Upper lobe of left lung (tissue), 6 donors: ENCODE data around the gene GRIA3. TPM values are rescaled to one million over a fixed set of nuclear protein-coding genes. Genes with fewer than 3 reads are reported as not detected.

Experiments
- ATAC-seq, 2 donors: fragments of 200-7000 bp; cut with Tn5 transposase; one replicate each; pipeline ENCODE4 v1.9.1; 2022; ENCODE audit warnings: mild to moderate bottlenecking in 2 of 2, moderate library complexity in 2 of 2; ENCODE audit not compliant: low FRiP score in 2 of 2
- DNase-seq, 2 donors: peaks; one replicate each; pipeline ENCODE4 v3.0.0-alpha.2; 2019 to 2020
- H3K27ac ChIP-seq, 4 donors: fragments of 200-600 bp; sonication (generic); one replicate each; pipeline ENCODE4 v1.5.1; 2016 to 2019
- H3K27me3 ChIP-seq, 4 donors: fragments of 200-600 bp; sonication (generic); one replicate each; pipeline ENCODE4 v1.5.1; 2017 to 2019
- H3K36me3 ChIP-seq, 4 donors: fragments of 200-600 bp; sonication (generic); one replicate each; pipeline ENCODE4 v1.5.1; 2016 to 2019
- H3K4me1 ChIP-seq, 4 donors: fragments of 200-600 bp; sonication (generic); one replicate each; pipeline ENCODE4 v1.5.1; 2018 to 2019
- H3K4me3 ChIP-seq, 4 donors: fragments of 200-600 bp; sonication (generic); one replicate each; pipeline ENCODE4 v1.5.1; 2017 to 2019; ENCODE audit warnings: mild to moderate bottlenecking in 2 of 4, moderate library complexity in 1 of 4
- H3K9me3 ChIP-seq, 4 donors: fragments of 200-600 bp; sonication (generic); one replicate each; pipeline ENCODE4 v1.5.1; 2018 to 2019
- CTCF ChIP-seq, 6 experiments: fragments of 450-650 bp in 4 of 6; fragments of 200-600 bp in 2 of 6; sonication (generic) in 2 of 6; IDR thresholded peaks; one replicate each; pipeline ENCODE4 v1.5.1; 2016 to 2019; ENCODE audit warnings: antibody characterized with exemption in 6 of 6
- EP300 ChIP-seq, 4 donors: sonication (generic); formaldehyde crosslinking; IDR thresholded peaks; one replicate each; pipeline ENCODE4 v1.5.1; 2017; ENCODE audit warnings: antibody characterized with exemption in 4 of 4, control low read depth in 2 of 4
- POLR2A ChIP-seq, 4 donors: fragments of 450-650 bp; IDR thresholded peaks; one replicate each; pipeline ENCODE4 v1.5.1; 2016 to 2017; ENCODE audit warnings: antibody characterized with exemption in 4 of 4, mild to moderate bottlenecking in 2 of 4
- POLR2AphosphoS5 ChIP-seq, 2 donors: sonication (generic); formaldehyde crosslinking; IDR thresholded peaks; one replicate each; pipeline ENCODE4 v1.5.1; 2017; ENCODE audit warnings: antibody characterized with exemption in 2 of 2
- WGBS, 2 donors: methylation state at CpG; one replicate each; pipeline ENCODE4 v1.1.5; 2017 to 2018; 5-methylcytosine and 5-hydroxymethylcytosine counted together
- total RNA-seq, 6 donors: library from RNA; depleted of rRNA in 4 of 6; stranded (reverse); fragments of >200 nt in 4 of 6; gene quantifications; one replicate each; pipeline versions ENCODE4 v1.1.0 to v1.2.1, GENCODE V29; 2016 to 2021
- donor health status: DM: no; HTN: no; CAD: no; lungs with moderate emphysema.
- donor health status: DM: no; HTN: yes; CAD: no; lungs with severe emphysema.

GRIA3 gene
- total RNA-seq, 6 donors from 2014 or later, result under 0.01 to 0.57 (median 0.29) TPM; not detected in 3

GRCh38 chrX:123392921-123393320 lies 208.8 kb downstream of the GRIA3 start:
- Histone ChIP-seq H3K9me3 (no peaks in the 10 kb centered on the region), H3K27me3 (no peaks in the 10 kb centered on the region), H3K36me3 (no peaks in the 10 kb centered on the region), H3K27ac (no peak overlapping the region), H3K4me3 (no peak overlapping the region), H3K4me1 (no peaks in the 10 kb centered on the region)
- DNase-seq, result no peak
- 64 to 91% methylated on average over 1 of the region's 1 CpG for WGBS, 2 donors
- ATAC-seq, result no peak
- no peak for TF ChIP-seq POLR2A (IDR thresholded peaks at IDR 0.05)
- no peak for TF ChIP-seq POLR2AphosphoS5 (IDR thresholded peaks at IDR 0.05)
- TF ChIP-seq CTCF (IDR thresholded peaks at IDR 0.05), result no peak
- TF ChIP-seq EP300 (IDR thresholded peaks at IDR 0.05), result no peak

- Histone ChIP-seq H3K36me3 (no peaks in the 10 kb centered on the region), H3K9me3 (no peaks in the 10 kb centered on the region), H3K27ac (no peak overlapping the region), H3K4me3 (no peak overlapping the region), H3K4me1 (no peaks in the 10 kb centered on the region), H3K27me3 (no peaks in the 10 kb centered on the region)
- WGBS, 2 donors, result 38 to 48% methylated on average over 1 of the region's 1 CpG
- no peak for TF ChIP-seq POLR2AphosphoS5 (IDR thresholded peaks at IDR 0.05)
- no peak for TF ChIP-seq EP300 (IDR thresholded peaks at IDR 0.05)
- TF ChIP-seq CTCF (IDR thresholded peaks at IDR 0.05), result no peak
- no peak for TF ChIP-seq POLR2A (IDR thresholded peaks at IDR 0.05)
- ATAC-seq, result no peak
- DNase-seq, result no peak
Measured at GRCh38 chrX:123399709-123400108, 215.6 kb downstream of the GRIA3 start.

GRCh38 chrX:123405231-123405630 lies 221.2 kb downstream of the GRIA3 start:
- no peak for ATAC-seq
- TF ChIP-seq POLR2AphosphoS5 (IDR thresholded peaks at IDR 0.05) (no peak), POLR2A (IDR thresholded peaks at IDR 0.05) (no peak), EP300 (IDR thresholded peaks at IDR 0.05) (no peak), CTCF (IDR thresholded peaks at IDR 0.05) (no peak)
- no peak overlapping the region for H3K4me3 ChIP-seq
- H3K4me1 ChIP-seq, result no peaks in the 10 kb centered on the region
- H3K27ac ChIP-seq, result no peak overlapping the region
- WGBS, 2 donors, result 87 to 92% methylated on average over 3 of the region's 3 CpGs
- DNase-seq, result no peak
- no peaks in the 10 kb centered on the region for H3K36me3 ChIP-seq
- no peaks in the 10 kb centered on the region for H3K27me3 ChIP-seq
- H3K9me3 ChIP-seq, result no peaks in the 10 kb centered on the region

- Histone ChIP-seq H3K27ac (no peak overlapping the region), H3K36me3 (no peaks in the 10 kb centered on the region), H3K4me1 (no peaks in the 10 kb centered on the region), H3K4me3 (no peak overlapping the region), H3K27me3 (no peaks in the 10 kb centered on the region), H3K9me3 (no peaks in the 10 kb centered on the region)
- ATAC-seq (no peak), DNase-seq (no peak)
- TF ChIP-seq POLR2AphosphoS5 (IDR thresholded peaks at IDR 0.05) (no peak), EP300 (IDR thresholded peaks at IDR 0.05) (no peak), POLR2A (IDR thresholded peaks at IDR 0.05) (no peak)
- 60 to 81% methylated on average over 1 of the region's 1 CpG for WGBS, 2 donors
Measured at GRCh38 chrX:123408821-123409737, 225.0 kb downstream of the GRIA3 start.

GRCh38 chrX:123422875-123423274 lies 238.8 kb downstream of the GRIA3 start:
- H3K36me3 ChIP-seq, result no peaks in the 10 kb centered on the region
- no peaks in the 10 kb centered on the region for H3K9me3 ChIP-seq
- H3K4me3 ChIP-seq, result no peak overlapping the region
- WGBS, 2 donors, result 13 to 19% methylated on average over 1 of the region's 1 CpG
- DNase-seq (no peak), ATAC-seq (no peak)
- no peaks in the 10 kb centered on the region for H3K4me1 ChIP-seq
- TF ChIP-seq POLR2A (IDR thresholded peaks at IDR 0.05) (no peak), CTCF (IDR thresholded peaks at IDR 0.05) (peak in 3 of 6 experiments; percentile 23 to 39 (median 36))
- H3K27ac ChIP-seq, result no peak overlapping the region
- H3K27me3 ChIP-seq, result no peaks in the 10 kb centered on the region
